Left lung (tissue), 10 donors: ENCODE data around the gene PAX7. TPM values are rescaled to one million over a fixed set of nuclear protein-coding genes. Genes with fewer than 3 reads are reported as not detected.
A peak's percentile ranks its signal among the peaks of the same experiment; 100 is the strongest.

ENCODE experiments used
- ATAC-seq: fragments of 200-7000 bp; cut with Tn5 transposase; one replicate; pipeline ENCODE4 v1.9.1; 2020; ENCODE audit warnings: moderate library complexity
- DNase-seq, 4 donors: peaks; one replicate each; pipeline ENCODE4 v3.0.0-alpha.2; 2013 to 2020
- H3K27ac ChIP-seq, 2 donors: fragments of 200-600 bp; sonication (generic) in 1 of 2; one replicate each; pipeline versions ENCODE4 v1.5.0 to v1.8.0; 2020 to 2021
- H3K27me3 ChIP-seq, 2 donors: fragments of 200-600 bp; sonication (generic) in 1 of 2; one replicate each; pipeline versions ENCODE4 v1.5.0 to v1.8.0; 2020 to 2021
- H3K36me3 ChIP-seq, 2 donors: fragments of 200-600 bp; sonication (generic) in 1 of 2; one replicate each; pipeline versions ENCODE4 v1.5.0 to v1.8.0; 2020 to 2021
- H3K4me1 ChIP-seq, 2 donors: fragments of 200-600 bp; one replicate each; pipeline ENCODE4 v1.8.0; 2021
- H3K4me3 ChIP-seq, 2 donors: fragments of 200-600 bp; sonication (generic) in 1 of 2; one replicate each; pipeline versions ENCODE4 v1.5.0 to v1.8.0; 2020 to 2021; ENCODE audit warnings: mild to moderate bottlenecking in 1 of 2
- H3K9me3 ChIP-seq, 2 donors: fragments of 200-600 bp; sonication (generic) in 1 of 2; one replicate each; pipeline versions ENCODE4 v1.5.0 to v1.8.0; 2020 to 2021
- CTCF ChIP-seq, 2 donors: fragments of 200-600 bp; sonication (generic) in 1 of 2; IDR thresholded peaks; one replicate each; pipeline versions ENCODE4 v1.5.0 to v1.8.0; 2021; ENCODE audit warnings: antibody characterized with exemption in 2 of 2
- intact Hi-C, 2 donors: fragments of 100-400 bp; cut with DNase I; formaldehyde crosslinking; loops; one replicate each; pipeline versions ENCODE4 v1.11.2 to v1.14.2; 2022
- polyA plus RNA-seq, 6 donors: library from polyadenylated mRNA; unstranded; fragments of 120-200 nt; gene quantifications; one replicate each; pipeline ENCODE4 v1.2.1, GENCODE V29; 2013; ENCODE audit not compliant: insufficient read length in 6 of 6
- total RNA-seq, 2 donors: library from RNA; stranded (reverse); fragmentation: NEBNext Ultra II Directional; extraction: Animal tissue kit (Norgen Biotek cat#: 25700); gene quantifications; one replicate each; pipeline ENCODE4 v1.2.1, GENCODE V29; 2021
- donor health status: DM: no; HTN: yes; CAD: no.
- donor health status: DM: no; HTN: no; CAD: no.

Gene PAX7
- total and polyA plus RNA-seq, 8 donors = 0.03 TPM; not detected in 7

- ATAC-seq = no peak
- no peak overlapping the region for H3K27ac ChIP-seq
- H3K36me3 ChIP-seq = no peaks in the 10 kb centered on the region
- no peak for DNase-seq
- no peaks in the 10 kb centered on the region for H3K4me1 ChIP-seq
- H3K27me3 ChIP-seq = peaks cover 10 to 84% of the 10 kb centered on the region in 2 donors
- intact Hi-C loops = no loop called here
- no peak for TF ChIP-seq CTCF (IDR thresholded peaks at IDR 0.05)
- H3K4me3 ChIP-seq = no peak overlapping the region
- no peaks in the 10 kb centered on the region for H3K9me3 ChIP-seq
Observed at GRCh38 chr1:18781031-18781430, 150.4 kb downstream of the PAX7 start.

GRCh38 chr1:18783705-18784481, 153.2 kb downstream of the PAX7 start:
- Histone ChIP-seq H3K4me3 (no peak overlapping the region), H3K36me3 (no peaks in the 10 kb centered on the region), H3K27me3 (peaks cover 10 to 83% of the 10 kb centered on the region in 2 donors), H3K9me3 (no peaks in the 10 kb centered on the region), H3K27ac (no peak overlapping the region), H3K4me1 (no peaks in the 10 kb centered on the region)
- TF ChIP-seq CTCF (IDR thresholded peaks at IDR 0.05) = no peak
- intact Hi-C loops = no loop called here
- DNase-seq = peak in 1 of 4 donors; percentile 31
- ATAC-seq = no peak

- TF ChIP-seq CTCF (IDR thresholded peaks at IDR 0.05) = no peak
- Histone ChIP-seq H3K27ac (no peak overlapping the region), H3K4me1 (no peaks in the 10 kb centered on the region), H3K36me3 (no peaks in the 10 kb centered on the region), H3K9me3 (no peaks in the 10 kb centered on the region), H3K27me3 (peaks cover 10 to 78% of the 10 kb centered on the region in 2 donors), H3K4me3 (no peak overlapping the region)
- DNase-seq (no peak), ATAC-seq (no peak)
- intact Hi-C loops = no loop called here
Observed at GRCh38 chr1:18784482-18784831, 153.8 kb downstream of the PAX7 start.

GRCh38 chr1:18786149-18786548, 155.5 kb downstream of the PAX7 start:
- DNase-seq (no peak), ATAC-seq (no peak)
- Histone ChIP-seq H3K27me3 (peaks cover 10 to 82% of the 10 kb centered on the region in 2 donors), H3K36me3 (no peaks in the 10 kb centered on the region), H3K4me3 (no peak overlapping the region), H3K27ac (no peak overlapping the region), H3K4me1 (no peaks in the 10 kb centered on the region), H3K9me3 (no peaks in the 10 kb centered on the region)
- TF ChIP-seq CTCF (IDR thresholded peaks at IDR 0.05) = no peak
- intact Hi-C loops = no loop called here

- H3K36me3 ChIP-seq = no peaks in the 10 kb centered on the region
- no peak for TF ChIP-seq CTCF (IDR thresholded peaks at IDR 0.05)
- H3K27me3 ChIP-seq = peaks cover 10 to 78% of the 10 kb centered on the region in 2 donors
- H3K4me3 ChIP-seq = no peak overlapping the region
- no peaks in the 10 kb centered on the region for H3K4me1 ChIP-seq
- ATAC-seq (no peak), DNase-seq (no peak)
- H3K27ac ChIP-seq = no peak overlapping the region
- intact Hi-C loops = no loop called here
- peaks cover 0 to 5% of the 10 kb centered on the region in 2 donors for H3K9me3 ChIP-seq
Observed at GRCh38 chr1:18787825-18788385, 157.3 kb downstream of the PAX7 start.
